Fibroblast of mammary gland (primary cell): ENCODE measurements around the gene RASSF5.

Experiments
- DNase-seq: peaks from one replicate; pipeline ENCODE4 v3.0.0-alpha.2; 2010; ENCODE audit warnings: low read depth
- H3K4me3 ChIP-seq: 2 replicates; pipeline ENCODE4 v1.5.1; 2011; ENCODE audit warnings: low read depth, mild to moderate bottlenecking, low read length, moderate library complexity; ENCODE audit not compliant: control insufficient read depth
- TF ChIP-seq, protein P1 (sequence below): conservative IDR thresholded peaks from 2 replicates; pipeline ENCODE4 v1.5.1; 2011; ENCODE audit warnings: low read depth, low read length, inconsistent platforms; ENCODE audit not compliant: control insufficient read depth, insufficient read depth

Gene RASSF5

DNA sequence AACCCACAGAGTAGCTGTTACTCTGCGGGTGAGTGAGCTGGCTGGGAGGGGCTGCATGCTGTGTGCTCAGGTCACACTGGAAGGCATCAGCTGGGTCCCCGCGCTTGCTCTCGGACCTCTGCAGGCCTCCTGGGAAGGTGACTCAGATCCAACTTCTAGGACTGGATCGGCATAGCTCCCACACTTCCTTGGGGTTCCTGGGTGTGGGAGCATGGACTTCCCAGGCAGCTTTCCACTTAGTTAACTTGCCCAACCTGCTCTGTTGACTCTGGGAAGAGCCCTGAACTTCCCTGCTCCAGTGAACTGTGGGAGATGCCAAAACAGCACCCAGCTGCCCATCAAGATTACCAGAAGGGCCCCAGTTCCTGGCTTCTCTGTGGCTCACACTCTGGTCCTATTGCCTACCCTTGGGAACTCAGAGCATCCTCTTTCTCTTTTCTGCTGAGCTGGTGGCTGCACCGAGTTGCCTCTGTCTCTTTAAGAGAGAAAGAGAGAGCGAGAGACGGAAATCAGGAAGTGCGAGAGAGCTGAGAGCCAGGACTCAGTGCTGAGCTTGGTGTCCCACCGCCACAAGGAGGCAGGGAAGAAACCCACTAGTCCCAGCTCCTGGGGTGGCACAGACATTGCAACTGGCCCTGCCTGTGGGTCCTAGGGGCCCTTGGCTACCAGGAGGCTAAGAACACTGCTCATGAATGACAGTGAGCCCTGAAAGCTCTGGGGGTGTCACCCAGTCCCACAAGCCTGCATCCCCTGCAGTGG is 37.2 kb upstream of the RASSF5 start, which contains the start of gene IKBKE:
IKBKE (plus strand) TSS at position 544 of the 759 bp plus-strand sequence. CDS start 2,752 bp downstream, outside the sequence.
- H3K4me3 ChIP-seq = peak within 1 kb of the TSS; percentile 90
- TF ChIP-seq, protein P1, sequence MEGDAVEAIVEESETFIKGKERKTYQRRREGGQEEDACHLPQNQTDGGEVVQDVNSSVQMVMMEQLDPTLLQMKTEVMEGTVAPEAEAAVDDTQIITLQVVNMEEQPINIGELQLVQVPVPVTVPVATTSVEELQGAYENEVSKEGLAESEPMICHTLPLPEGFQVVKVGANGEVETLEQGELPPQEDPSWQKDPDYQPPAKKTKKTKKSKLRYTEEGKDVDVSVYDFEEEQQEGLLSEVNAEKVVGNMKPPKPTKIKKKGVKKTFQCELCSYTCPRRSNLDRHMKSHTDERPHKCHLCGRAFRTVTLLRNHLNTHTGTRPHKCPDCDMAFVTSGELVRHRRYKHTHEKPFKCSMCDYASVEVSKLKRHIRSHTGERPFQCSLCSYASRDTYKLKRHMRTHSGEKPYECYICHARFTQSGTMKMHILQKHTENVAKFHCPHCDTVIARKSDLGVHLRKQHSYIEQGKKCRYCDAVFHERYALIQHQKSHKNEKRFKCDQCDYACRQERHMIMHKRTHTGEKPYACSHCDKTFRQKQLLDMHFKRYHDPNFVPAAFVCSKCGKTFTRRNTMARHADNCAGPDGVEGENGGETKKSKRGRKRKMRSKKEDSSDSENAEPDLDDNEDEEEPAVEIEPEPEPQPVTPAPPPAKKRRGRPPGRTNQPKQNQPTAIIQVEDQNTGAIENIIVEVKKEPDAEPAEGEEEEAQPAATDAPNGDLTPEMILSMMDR = peak; percentile 33
- peak; percentile 69 for DNase-seq

DNA sequence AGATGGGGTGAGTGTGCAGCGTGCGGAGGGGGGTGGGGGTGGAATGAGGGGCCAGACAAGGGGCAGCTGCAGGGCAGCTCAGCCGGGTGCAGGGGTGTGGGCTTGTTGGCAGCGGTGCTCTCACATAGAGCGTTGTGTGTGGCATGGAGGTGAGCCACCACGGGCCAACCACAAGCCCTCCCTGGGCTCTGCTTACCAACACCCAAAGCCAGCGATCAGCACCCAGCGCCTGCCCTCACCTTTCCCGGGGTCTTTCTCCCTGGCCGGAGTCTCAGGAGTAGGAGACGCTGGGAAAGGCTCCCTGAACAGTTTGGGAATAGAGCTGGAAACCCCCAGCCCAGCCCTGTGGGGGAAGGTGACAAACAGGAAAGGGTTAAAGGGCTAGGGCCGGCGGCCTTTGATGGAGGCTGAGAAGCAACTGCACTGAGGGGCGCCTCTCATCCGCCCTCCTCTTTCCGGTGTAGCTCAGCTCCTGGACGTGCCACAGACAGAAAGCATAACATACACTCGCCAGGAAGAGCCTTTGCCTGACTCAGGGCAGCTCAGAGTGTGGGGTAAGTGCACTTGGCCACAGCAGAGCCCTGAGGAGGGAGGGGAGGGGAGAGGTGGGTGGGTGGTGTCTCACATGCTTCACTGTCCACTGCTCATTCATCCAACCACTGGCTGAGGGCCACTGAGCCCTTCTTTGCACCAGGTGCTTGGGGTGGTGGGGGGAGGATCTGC is 36.5 kb upstream of the RASSF5 start:
- H3K4me3 ChIP-seq = peak overlapping the region; percentile 90
- TF ChIP-seq, protein P1 = no peak
- peak; percentile 84 for DNase-seq

DNA sequence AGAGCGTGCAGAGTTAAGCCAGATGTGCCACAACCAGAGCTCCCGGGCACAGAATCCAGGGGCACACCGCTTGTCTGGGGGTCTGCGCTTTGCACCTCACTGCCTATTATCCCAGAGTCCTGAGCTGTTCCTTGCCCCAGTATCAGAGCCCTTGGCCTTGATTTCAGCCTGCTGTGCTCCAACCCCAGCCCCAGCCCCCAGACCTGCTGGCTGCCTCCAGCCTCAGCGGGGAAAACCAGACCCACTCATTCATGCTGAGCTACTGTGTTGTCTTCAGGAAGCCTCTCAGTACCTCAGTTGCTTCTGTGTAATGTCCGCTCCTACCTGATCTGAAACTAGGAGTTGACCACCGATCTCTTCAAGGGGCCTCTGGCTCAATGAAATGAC is 35.9 kb upstream of the RASSF5 start:
- H3K4me3 ChIP-seq = peak overlapping the region; percentile 90
- no peak for DNase-seq
- TF ChIP-seq, protein P1 = no peak

DNA sequence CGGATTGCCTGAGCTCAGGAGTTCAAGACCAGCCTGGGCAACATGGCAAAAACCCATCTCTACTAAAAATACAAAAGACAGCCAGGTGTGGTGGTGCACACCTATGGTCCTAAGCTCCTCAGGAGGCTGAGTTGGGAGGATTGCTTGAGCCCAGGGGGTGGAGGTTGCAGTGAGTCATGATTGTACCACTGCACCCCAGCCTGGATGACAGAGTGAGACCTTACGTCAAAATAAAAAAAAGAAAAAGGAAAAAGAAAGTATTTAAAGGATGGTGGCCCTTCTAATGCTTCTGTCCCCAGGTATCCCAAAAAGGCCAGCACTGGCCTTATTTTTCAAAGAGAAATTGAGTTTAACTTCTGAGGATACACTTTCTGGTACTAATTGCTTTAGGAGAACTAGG is 35.3 kb upstream of the RASSF5 start:
- TF ChIP-seq, protein P1 = no peak
- no peak for DNase-seq
- no peak overlapping the region for H3K4me3 ChIP-seq

DNA sequence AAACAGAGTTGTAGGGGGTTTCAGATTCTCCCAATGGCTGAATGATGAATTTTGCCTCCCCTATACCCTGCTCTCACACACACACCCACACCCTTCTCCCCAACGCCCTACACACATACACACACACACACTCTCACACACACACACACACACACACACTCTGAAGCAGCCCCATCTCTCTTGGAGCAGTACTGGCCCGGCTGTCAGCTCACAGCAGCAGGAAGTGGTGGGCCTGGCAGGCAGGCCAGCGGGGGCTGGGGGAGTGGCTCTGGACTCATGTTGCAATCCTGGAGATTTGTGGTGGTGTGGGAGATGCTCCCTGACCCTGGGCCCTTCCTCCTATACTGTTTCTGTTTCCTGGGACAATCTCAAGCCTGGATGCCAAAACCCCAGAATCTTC is 34.9 kb upstream of the RASSF5 start:
- TF ChIP-seq, protein P1 = no peak
- DNase-seq = peak; percentile 80
- no peak overlapping the region for H3K4me3 ChIP-seq

DNA sequence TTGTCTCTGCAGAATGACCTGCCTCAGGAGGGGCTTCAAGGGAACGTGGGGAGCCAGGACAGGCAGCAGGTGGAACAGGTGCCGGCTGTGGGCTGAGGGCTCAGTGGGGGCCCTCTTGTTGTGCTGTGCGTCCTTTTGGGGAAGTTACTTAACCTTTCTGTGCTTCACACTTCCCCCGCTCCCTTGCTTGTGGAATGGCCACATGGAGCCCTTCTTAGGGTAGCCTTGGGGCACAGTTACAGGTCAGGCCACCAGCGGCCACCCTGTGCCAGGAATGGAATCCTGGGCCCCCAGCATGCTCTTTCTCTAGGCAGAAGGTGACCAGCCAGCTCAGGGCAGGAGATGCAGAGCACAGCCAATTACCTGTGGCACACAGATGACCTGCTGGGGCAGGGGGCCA is 34.4 kb upstream of the RASSF5 start:
- no peak overlapping the region for H3K4me3 ChIP-seq
- TF ChIP-seq, protein P1 = no peak
- no peak for DNase-seq

DNA sequence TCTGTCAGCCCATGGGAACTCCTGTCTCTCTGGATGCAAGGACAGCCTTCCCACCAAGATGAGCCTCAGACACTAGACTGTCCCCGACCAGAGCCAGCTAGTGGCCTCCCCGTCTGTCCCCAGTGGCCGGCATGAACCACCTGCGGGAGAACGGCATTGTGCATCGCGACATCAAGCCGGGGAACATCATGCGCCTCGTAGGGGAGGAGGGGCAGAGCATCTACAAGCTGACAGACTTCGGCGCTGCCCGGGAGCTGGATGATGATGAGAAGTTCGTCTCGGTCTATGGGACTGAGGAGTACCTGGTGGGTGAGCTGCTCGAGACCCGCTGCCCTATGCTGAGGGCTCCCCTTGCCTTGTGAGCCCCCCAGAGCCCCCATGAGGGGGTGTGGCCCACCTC is 31.3 kb upstream of the RASSF5 start:
- no peak overlapping the region for H3K4me3 ChIP-seq
- DNase-seq = no peak

More for the DNA sequence above, 31.3 kb upstream of the RASSF5 start:
- TF ChIP-seq, protein P1 = no peak
